ENCODE data around the gene RALGAPA1.
"Not testable (repeated sequence)": the region's sequence is repeated elsewhere in the genome, so short reads cannot be mapped to it uniquely, and the experiment has no call there.

Gene RALGAPA1

DNA sequence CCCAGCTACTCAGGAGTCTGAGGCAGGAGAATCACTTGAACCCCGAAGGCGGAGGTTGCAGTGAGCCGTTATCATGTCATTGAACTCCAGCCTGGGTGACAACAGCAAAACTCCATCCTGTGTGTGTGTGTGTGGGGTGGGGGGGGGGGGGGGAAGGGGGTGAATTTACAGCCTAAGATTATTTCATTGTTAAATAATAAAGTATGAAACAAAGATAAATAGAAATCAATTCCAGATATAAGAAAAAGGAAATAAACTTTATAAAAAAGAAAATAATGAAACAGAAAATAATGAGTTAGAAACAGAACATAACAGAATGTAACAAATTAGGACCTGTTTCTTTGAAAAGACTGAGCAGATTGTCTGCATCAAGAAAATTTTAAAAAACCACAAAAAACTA, 191.6 kb downstream of the RALGAPA1 start:
- DNase-seq, result no peak

DNA sequence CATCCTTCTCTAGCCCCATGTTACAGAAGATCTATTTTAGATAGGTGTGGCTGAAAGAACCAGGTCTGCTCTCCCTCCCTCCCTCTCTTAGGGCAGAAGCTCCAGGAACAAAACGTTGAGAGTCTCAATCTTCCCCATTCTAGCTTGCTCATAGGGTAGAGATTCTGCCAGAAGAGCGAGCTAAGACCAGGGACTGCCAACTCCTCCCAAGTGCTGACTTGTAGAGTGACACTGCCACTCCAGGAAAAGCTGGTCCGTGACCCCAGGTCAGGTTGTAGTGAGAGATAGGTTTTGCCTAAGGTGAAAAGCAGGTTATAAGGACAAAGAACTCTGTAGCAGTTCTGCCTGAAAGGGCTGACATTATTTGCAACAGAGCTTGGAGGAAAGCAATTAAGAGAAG, 201.7 kb downstream of the RALGAPA1 start:
- DNase-seq, result no peak

GRCh38 chr14:35600253-35600652, 208.8 kb downstream of the RALGAPA1 start:
- DNase-seq, result no peak

- DNase-seq, result no peak
Measured at GRCh38 chr14:35594616-35595015, 214.5 kb downstream of the RALGAPA1 start.

GRCh38 chr14:35587373-35587772, 221.7 kb downstream of the RALGAPA1 start:
- DNase-seq, result not testable (repeated sequence)

- DNase-seq, result no peak
Measured at GRCh38 chr14:35578639-35579038, 230.5 kb downstream of the RALGAPA1 start.

DNA sequence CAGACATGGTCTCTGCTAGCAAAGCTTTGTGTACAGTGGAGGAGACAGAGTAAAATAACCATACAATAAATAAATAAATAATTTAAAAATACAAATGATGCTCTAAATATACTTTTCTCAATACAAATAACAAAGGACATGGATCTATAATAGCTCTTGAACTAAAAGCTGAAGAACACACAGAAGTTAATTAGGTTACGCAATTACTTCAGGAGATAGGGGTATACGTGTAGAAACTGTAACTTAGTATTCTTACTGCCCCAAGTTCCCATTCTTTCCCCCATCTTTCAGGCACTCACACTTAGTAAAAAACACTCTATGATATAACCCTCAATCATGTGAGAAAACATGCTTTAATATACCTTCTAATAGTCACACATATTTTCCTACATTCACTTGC, 231.0 kb downstream of the RALGAPA1 start:
- no peak for DNase-seq

DNA sequence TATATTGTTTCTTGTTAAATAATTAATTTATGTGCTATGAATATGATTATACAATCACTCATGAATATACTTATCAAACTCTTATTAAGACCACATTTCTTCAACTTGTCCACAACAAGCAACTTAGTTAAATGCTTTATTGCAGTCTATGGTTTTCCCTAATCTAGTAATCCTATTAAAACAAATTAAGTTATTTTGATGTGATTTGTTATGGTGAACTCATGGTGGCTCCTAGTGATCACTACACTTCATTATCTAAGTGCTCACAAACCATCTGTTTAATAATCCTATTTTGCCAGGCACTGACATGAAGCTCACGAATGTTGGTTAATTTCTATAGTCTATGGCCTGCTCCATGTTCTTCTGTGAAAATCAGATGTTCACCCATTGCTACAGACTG, 232.2 kb downstream of the RALGAPA1 start:
- no peak for DNase-seq

- DNase-seq, result no peak
Measured at GRCh38 chr14:35576260-35576659, 232.8 kb downstream of the RALGAPA1 start.

GRCh38 chr14:35573911-35574310, 235.2 kb downstream of the RALGAPA1 start:
- DNase-seq, result no peak

GRCh38 chr14:35571598-35571997, 237.5 kb downstream of the RALGAPA1 start:
- DNase-seq, result no peak

DNA sequence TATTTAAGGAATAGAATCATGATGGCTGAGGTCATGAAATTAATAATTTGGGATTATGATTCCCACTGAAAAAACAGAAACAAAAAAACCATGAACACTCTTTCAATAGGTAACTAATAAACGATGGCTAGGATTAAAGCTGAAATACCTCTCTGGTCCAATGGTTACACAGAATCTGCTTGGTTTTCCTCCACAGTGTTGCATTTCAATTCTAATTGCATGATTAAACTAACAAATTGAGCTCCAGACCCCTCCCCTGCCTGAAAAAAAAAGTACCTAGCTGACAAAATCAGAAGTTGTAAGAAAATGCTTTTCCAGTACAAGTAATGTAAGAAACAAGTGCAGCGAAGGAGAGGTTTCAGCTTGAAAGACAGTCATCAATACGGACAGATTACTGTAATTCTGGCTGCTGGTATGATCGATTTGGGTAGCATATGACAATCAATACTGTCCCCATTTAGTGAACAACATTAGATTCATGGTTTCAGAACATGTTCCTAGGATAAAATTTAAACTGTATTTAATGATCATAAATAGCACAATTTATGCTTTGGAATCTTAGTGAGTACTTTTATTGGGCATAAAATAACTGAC, 243.1 kb downstream of the RALGAPA1 start:
- DNase-seq, result no peak

GRCh38 chr14:35558680-35559079, 250.4 kb downstream of the RALGAPA1 start:
- DNase-seq, result no peak

GRCh38 chr14:35557221-35557747, 251.8 kb downstream of the RALGAPA1 start:
- DNase-seq, result no peak

DNA sequence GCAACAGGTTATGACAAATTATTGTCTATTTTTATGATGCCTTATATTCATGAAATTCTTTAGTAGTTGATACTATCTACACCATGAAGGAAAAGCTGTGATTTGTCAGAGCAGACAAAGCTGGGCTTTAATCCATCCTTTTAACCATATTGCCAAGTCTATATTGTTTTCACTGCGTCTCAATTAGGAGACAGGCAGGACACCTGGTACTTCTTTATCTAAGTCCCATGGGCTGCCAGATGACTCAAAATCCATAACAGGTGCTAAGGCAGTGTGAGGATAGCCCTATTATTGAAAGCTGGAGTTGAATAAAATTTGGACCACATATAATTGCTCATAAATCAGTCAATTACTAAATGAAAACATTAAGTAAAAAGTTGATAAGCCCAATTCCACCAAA, 252.5 kb downstream of the RALGAPA1 start:
- DNase-seq, result no peak

- DNase-seq, result no peak
Measured at GRCh38 chr14:35553808-35554207, 255.3 kb downstream of the RALGAPA1 start.

DNA sequence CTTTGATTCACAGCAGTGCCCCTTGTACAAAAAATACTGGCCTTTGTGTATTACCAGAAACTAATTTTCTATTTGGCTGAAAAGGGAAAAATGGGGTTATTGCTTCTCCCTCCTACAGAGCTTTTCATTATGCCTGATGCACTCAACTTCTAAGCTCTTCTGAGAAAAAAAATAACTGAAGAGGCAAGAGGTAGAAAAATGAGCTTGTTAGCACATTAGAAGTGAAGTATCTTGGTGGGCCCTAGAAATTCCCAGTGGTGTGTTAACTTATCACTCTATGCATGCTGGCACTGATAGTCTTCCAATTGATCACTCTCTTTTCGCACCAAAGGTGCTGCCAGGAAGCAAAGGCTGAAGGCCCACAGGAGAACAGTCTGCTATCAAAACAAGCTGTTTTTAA, 258.0 kb downstream of the RALGAPA1 start:
- DNase-seq, result no peak

- no peak for DNase-seq
Measured at GRCh38 chr14:35549551-35549950, 259.5 kb downstream of the RALGAPA1 start.

GRCh38 chr14:35543006-35543405, 266.1 kb downstream of the RALGAPA1 start:
- DNase-seq, result no peak

DNA sequence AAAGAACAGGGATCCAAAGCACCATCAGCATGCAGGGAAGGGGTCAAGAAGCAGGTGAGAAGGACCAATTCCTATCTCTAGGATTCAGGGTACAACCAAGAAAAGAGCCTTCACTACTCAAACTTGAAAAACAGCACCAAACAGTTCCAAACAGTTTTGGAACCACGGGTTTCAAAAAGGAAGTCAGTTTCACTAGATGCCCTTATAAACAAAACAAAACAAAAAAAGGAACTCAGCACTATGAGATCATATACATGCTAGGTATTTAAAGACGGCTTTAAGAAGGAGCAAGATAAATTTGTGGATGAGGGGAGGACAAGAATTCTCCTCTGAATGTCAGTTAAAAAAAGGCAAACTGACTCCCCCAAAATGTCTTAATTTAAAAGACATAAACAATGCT, 269.1 kb downstream of the RALGAPA1 start:
- no peak for DNase-seq

DNA sequence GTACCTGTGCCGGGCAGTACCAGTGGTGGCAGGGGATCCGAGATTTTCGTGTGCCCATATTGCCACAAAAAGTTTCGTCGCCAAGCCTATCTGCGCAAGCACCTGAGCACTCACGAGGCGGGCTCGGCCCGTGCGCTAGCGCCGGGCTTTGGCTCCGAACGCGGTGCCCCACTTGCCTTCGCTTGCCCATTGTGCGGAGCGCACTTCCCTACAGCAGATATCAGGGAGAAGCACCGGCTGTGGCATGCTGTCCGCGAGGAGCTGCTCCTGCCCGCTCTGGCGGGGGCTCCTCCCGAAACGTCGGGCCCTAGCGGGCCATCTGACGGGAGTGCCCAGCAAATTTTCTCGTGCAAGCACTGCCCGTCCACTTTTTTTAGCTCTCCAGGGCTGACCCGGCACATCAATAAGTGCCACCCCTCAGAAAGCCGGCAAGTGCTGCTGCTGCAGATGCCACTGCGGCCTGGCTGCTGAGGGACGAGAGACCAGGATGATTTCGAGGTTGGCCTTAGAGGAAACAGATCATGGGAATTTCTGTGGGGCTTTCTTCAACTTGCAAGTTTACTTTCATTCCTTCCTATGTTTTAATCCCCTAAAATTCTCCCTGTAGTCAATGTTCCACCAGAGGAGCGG, 273.5 kb downstream of the RALGAPA1 start:
- DNase-seq, result no peak

- DNase-seq, result peak; percentile 59
Measured at GRCh38 chr14:35534873-35535482, 274.1 kb downstream of the RALGAPA1 start.

DNA sequence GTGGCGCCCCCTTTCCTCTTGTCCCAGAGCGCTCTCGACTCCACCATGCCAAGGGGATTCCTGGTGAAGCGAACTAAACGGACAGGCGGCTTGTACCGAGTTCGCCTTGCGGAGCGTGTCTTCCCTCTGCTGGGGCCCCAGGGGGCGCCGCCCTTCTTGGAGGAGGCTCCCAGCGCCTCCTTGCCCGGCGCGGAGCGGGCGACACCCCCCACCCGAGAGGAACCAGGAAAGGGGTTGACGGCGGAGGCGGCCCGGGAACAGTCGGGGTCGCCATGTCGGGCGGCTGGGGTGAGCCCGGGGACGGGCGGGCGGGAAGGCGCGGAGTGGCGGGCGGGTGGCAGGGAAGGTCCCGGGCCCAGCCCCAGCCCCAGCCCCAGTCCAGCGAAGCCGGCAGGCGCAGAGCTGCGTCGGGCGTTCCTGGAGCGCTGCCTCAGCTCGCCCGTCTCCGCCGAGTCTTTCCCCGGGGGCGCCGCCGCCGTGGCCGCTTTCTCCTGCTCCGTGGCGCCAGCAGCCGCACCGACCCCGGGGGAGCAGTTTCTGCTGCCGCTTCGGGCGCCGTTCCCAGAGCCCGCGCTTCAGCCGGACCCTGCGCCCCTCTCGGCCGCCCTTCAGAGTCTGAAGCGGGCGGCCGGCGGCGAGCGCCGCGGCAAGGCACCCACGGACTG, 274.8 kb downstream of the RALGAPA1 start:
- DNase-seq, result peak; percentile 5

Data from stimulated activated CD4-positive, alpha-beta T cell treated with anti-CD3 and anti-CD28 coated beads, Interleukin-4, amount 100 ng/mL, for 24 hours (primary cell).